ENCODE results near the gene IGSF21. TPM values are rescaled to one million over a fixed set of nuclear protein-coding genes. Genes with fewer than 3 reads are reported as not detected.

Gene IGSF21
- polyA plus RNA-seq, 1 donor (not counting 4 experiments of a cell fraction or from before 2014, with no cell fraction given): not detected

DNA sequence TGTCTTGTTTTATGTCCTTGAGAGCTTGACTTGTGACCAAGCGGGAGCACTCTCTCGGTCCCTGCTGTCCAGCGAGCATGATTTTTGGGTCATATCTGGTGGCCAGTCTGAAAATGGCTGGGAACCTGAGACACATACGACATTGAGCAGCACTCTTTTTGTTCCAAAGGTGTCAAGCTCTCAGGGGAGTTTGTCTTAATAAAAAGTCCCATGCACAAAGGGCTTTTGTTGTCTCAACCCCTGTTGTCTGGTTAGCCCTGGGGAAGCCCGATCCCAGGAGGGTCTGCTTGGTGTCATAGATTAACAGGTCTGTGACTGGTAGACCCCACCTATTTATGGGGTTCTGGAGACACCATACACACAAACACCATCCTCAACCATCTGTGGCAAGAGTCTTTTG lies 315.4 kb downstream of the IGSF21 start:
- no peaks in the 10 kb centered on the region for H3K27me3 ChIP-seq (ENCODE audit: control insufficient read depth, extremely low read depth, insufficient read depth, low read length)
- no peak overlapping the region for H2AFZ ChIP-seq (ENCODE audit: control insufficient read depth, low read length)
- H4K20me1 ChIP-seq (ENCODE audit: control insufficient read depth, extremely low read depth, insufficient read depth, low read length): no peaks in the 10 kb centered on the region
- no peaks in the 10 kb centered on the region for H3K9me3 ChIP-seq (ENCODE audit: control insufficient read depth, low read depth, low read length)
- H3K79me2 ChIP-seq (ENCODE audit: control insufficient read depth, insufficient read depth, low read length): no peaks in the 10 kb centered on the region
- FAIRE-seq (no peak), DNase-seq (ENCODE audit: low read depth, low spot score) (no peak)
- H3K27ac ChIP-seq (ENCODE audit: control insufficient read depth, insufficient read depth, low read length): no peak overlapping the region
- no peak overlapping the region for H3K4me2 ChIP-seq (ENCODE audit: control insufficient read depth, extremely low read depth, insufficient read depth, low read depth, low read length)
- no peak overlapping the region for H3K9ac ChIP-seq (ENCODE audit: control insufficient read depth, extremely low read depth, insufficient read depth, low read length)
- no peak overlapping the region for H3K4me3 ChIP-seq (ENCODE audit: control insufficient read depth in 2 of 3, extremely low read depth in 1 of 3, insufficient read depth in 2 of 3, low read depth in 1 of 3, low read length in 3 of 3)
- dilution Hi-C loops (cut with MboI; ENCODE audit: extremely low pct_ligation_motif_present, low sequenced_read_pairs): no loop called here
- no peak for TF ChIP-seq EZH2 (IDR thresholded peaks at IDR 0.05; ENCODE audit: low read length)
- H3K36me3 ChIP-seq (ENCODE audit: control insufficient read depth in 2 of 2, extremely low read depth in 1 of 2, insufficient read depth in 2 of 2, low read length in 2 of 2): no peaks in the 10 kb centered on the region
- H3K9me1 ChIP-seq (ENCODE audit: control insufficient read depth, extremely low read depth, insufficient read depth, low read length): no peaks in the 10 kb centered on the region
- H3K4me1 ChIP-seq (ENCODE audit: control insufficient read depth, extremely low read depth, insufficient read depth, low read length): no peaks in the 10 kb centered on the region

DNA sequence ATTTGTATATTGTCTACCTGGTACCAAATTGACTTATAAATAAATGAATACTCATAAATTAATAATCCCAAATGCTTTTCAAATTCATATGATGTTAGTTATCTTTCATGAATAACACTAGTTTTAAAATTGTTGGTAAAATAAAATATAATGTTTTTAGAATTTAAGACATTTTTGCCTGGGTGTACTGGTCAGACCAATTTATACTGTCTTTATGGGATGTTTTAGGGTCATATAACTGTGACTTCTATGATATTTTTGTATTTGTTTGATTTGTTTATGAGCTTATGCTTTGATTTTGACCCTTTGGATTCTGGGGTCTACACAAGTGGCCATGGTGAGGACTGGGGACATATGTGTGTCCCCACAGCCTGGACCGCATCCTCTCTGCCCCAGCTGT lies 319.0 kb downstream of the IGSF21 start:
- DNase-seq (ENCODE audit: low read depth, low spot score): no peak
- no peak overlapping the region for H2AFZ ChIP-seq (ENCODE audit: control insufficient read depth, low read length)
- TF ChIP-seq, protein P1, sequence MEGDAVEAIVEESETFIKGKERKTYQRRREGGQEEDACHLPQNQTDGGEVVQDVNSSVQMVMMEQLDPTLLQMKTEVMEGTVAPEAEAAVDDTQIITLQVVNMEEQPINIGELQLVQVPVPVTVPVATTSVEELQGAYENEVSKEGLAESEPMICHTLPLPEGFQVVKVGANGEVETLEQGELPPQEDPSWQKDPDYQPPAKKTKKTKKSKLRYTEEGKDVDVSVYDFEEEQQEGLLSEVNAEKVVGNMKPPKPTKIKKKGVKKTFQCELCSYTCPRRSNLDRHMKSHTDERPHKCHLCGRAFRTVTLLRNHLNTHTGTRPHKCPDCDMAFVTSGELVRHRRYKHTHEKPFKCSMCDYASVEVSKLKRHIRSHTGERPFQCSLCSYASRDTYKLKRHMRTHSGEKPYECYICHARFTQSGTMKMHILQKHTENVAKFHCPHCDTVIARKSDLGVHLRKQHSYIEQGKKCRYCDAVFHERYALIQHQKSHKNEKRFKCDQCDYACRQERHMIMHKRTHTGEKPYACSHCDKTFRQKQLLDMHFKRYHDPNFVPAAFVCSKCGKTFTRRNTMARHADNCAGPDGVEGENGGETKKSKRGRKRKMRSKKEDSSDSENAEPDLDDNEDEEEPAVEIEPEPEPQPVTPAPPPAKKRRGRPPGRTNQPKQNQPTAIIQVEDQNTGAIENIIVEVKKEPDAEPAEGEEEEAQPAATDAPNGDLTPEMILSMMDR (optimal IDR thresholded peaks at IDR 0.05 in 1 of 3, IDR thresholded peaks at IDR 0.05 in 1 of 3, conservative IDR thresholded peaks at IDR 0.05 in 1 of 3; ENCODE audit: extremely low read depth in 1 of 3, insufficient read depth in 2 of 3, low read length in 3 of 3): no peak
- no peak for TF ChIP-seq EZH2 (IDR thresholded peaks at IDR 0.05; ENCODE audit: low read length)
- H3K4me1 ChIP-seq (ENCODE audit: control insufficient read depth, extremely low read depth, insufficient read depth, low read length): no peaks in the 10 kb centered on the region
- no peak overlapping the region for H3K9ac ChIP-seq (ENCODE audit: control insufficient read depth, extremely low read depth, insufficient read depth, low read length)
- no peaks in the 10 kb centered on the region for H3K36me3 ChIP-seq (ENCODE audit: control insufficient read depth in 2 of 2, extremely low read depth in 1 of 2, insufficient read depth in 2 of 2, low read length in 2 of 2)
- H3K27me3 ChIP-seq (ENCODE audit: control insufficient read depth, extremely low read depth, insufficient read depth, low read length): no peaks in the 10 kb centered on the region
- no peak overlapping the region for H3K4me2 ChIP-seq (ENCODE audit: control insufficient read depth, extremely low read depth, insufficient read depth, low read depth, low read length)
- no peak for FAIRE-seq
- H3K9me3 ChIP-seq (ENCODE audit: control insufficient read depth, low read depth, low read length): no peaks in the 10 kb centered on the region
- H3K4me3 ChIP-seq (ENCODE audit: control insufficient read depth in 2 of 3, extremely low read depth in 1 of 3, insufficient read depth in 2 of 3, low read depth in 1 of 3, low read length in 3 of 3): no peak overlapping the region
- no peaks in the 10 kb centered on the region for H3K79me2 ChIP-seq (ENCODE audit: control insufficient read depth, insufficient read depth, low read length)
- dilution Hi-C loops (cut with MboI; ENCODE audit: extremely low pct_ligation_motif_present, low sequenced_read_pairs): no loop called here
- no peaks in the 10 kb centered on the region for H4K20me1 ChIP-seq (ENCODE audit: control insufficient read depth, extremely low read depth, insufficient read depth, low read length)
- H3K27ac ChIP-seq (ENCODE audit: control insufficient read depth, insufficient read depth, low read length): no peak overlapping the region
- H3K9me1 ChIP-seq (ENCODE audit: control insufficient read depth, extremely low read depth, insufficient read depth, low read length): no peaks in the 10 kb centered on the region

Data from keratinocyte (primary cell).